ENCODE data around the gene PCDH1. TPM values are rescaled to one million over a fixed set of nuclear protein-coding genes. Genes with fewer than 3 reads are reported as not detected.

The PCDH1 gene
- total RNA-seq, 1 donor, result 0.43 TPM

- DNase-seq (ENCODE audit: low read depth), result no peak
- H3K4me3 ChIP-seq (ENCODE audit: low read depth, low read length), result no peak overlapping the region
- no peak for TF ChIP-seq CTCF (IDR thresholded peaks at IDR 0.05; ENCODE audit: insufficient read depth, low read depth, low read length)
Observed at GRCh38 chr5:141855265-141856036, 22.8 kb downstream of the PCDH1 start.

- no peak overlapping the region for H3K4me3 ChIP-seq (ENCODE audit: low read depth, low read length)
- no peak for TF ChIP-seq CTCF (IDR thresholded peaks at IDR 0.05; ENCODE audit: insufficient read depth, low read depth, low read length)
- DNase-seq (ENCODE audit: low read depth), result no peak
Observed at GRCh38 chr5:141853895-141854626, 24.1 kb downstream of the PCDH1 start.

GRCh38 chr5:141852448-141852847, 25.8 kb downstream of the PCDH1 start:
- no peak overlapping the region for H3K4me3 ChIP-seq (ENCODE audit: low read depth, low read length)
- no peak for DNase-seq (ENCODE audit: low read depth)
- no peak for TF ChIP-seq CTCF (IDR thresholded peaks at IDR 0.05; ENCODE audit: insufficient read depth, low read depth, low read length)

- DNase-seq (ENCODE audit: low read depth), result no peak
- no peak for TF ChIP-seq CTCF (IDR thresholded peaks at IDR 0.05; ENCODE audit: insufficient read depth, low read depth, low read length)
Observed at GRCh38 chr5:141851195-141851874, 26.9 kb downstream of the PCDH1 start.

GRCh38 chr5:141850786-141851185, 27.4 kb downstream of the PCDH1 start:
- no peak for TF ChIP-seq CTCF (IDR thresholded peaks at IDR 0.05; ENCODE audit: insufficient read depth, low read depth, low read length)
- peak overlapping the region; percentile 77 for H3K4me3 ChIP-seq (ENCODE audit: low read depth, low read length)
- no peak for DNase-seq (ENCODE audit: low read depth)

More at GRCh38 chr5:141851195-141851874, 26.9 kb downstream of the PCDH1 start:
- H3K4me3 ChIP-seq (ENCODE audit: low read depth, low read length), result no peak overlapping the region

- TF ChIP-seq CTCF (IDR thresholded peaks at IDR 0.05; ENCODE audit: insufficient read depth, low read depth, low read length), result no peak
- peak; percentile 22 for DNase-seq (ENCODE audit: low read depth)
- peak overlapping the region; percentile 77 for H3K4me3 ChIP-seq (ENCODE audit: low read depth, low read length)
Observed at GRCh38 chr5:141850244-141850768, 27.9 kb downstream of the PCDH1 start.
